ENCODE measurements around the gene APPL2. TPM values are rescaled to one million over a fixed set of nuclear protein-coding genes. Genes with fewer than 3 reads are reported as not detected.
"Not testable (repeated sequence)": the region's sequence is repeated elsewhere in the genome, so short reads cannot be mapped to it uniquely, and the experiment has no call there.

The APPL2 gene
- total RNA-seq, 4 donors from 2014 or later, result 30.9 to 52.3 (median 35.2) TPM

DNA sequence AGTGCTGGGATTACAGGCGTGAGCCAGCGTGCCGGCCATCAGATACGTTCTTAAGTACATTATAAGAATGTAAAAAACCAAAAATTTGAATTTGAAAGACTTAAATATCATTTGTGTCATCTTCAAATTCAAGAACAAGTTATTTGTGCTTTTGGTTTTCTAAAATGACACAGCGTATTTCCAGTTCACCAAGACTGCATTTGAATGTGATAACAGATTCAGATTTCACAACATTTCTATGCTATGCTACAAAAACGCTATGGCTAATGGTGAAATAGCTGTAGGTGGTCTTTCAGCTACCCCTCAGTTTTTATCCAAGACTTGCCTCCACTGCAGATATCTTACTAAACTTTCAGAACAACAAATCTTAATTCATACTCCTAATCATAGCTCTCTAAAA, 46.7 kb downstream of the APPL2 start:
- WGBS, 2 donors, result 74 to 78% methylated on average over 6 of the region's 6 CpGs
- no peak overlapping the region for H3K4me3 ChIP-seq

GRCh38 chr12:105183976-105184375, 52.0 kb downstream of the APPL2 start:
- intact Hi-C loops (cut with DNase I); H3K4me3 ChIP-seq; H3K9me3 ChIP-seq; H3K27me3 ChIP-seq; DNase-seq: not testable (repeated sequence)
- WGBS, 2 donors, result 47 to 65% methylated on average over 5 of the region's 5 CpGs
- peaks cover 13 to 65% (median 22%) of the 10 kb centered on the region in 3 donors for H3K36me3 ChIP-seq
- H3K4me1 ChIP-seq, result peaks cover 0 to 11% (median 0%) of the 10 kb centered on the region in 3 donors
- H3K27ac ChIP-seq, result peak overlapping the region in 1 of 4 donors; percentile 13

More for the DNA sequence above, 46.7 kb downstream of the APPL2 start:
- Histone ChIP-seq H3K27me3 (no peaks in the 10 kb centered on the region), H3K27ac (no peak overlapping the region), H3K36me3 (peaks cover 19 to 100% (median 28%) of the 10 kb centered on the region in 3 donors), H3K9me3 (no peaks in the 10 kb centered on the region), H3K4me1 (peaks cover 0 to 6% (median 0%) of the 10 kb centered on the region in 3 donors)
- TF ChIP-seq POLR2A (IDR thresholded peaks at IDR 0.05), result no peak
- TF ChIP-seq, protein P1, sequence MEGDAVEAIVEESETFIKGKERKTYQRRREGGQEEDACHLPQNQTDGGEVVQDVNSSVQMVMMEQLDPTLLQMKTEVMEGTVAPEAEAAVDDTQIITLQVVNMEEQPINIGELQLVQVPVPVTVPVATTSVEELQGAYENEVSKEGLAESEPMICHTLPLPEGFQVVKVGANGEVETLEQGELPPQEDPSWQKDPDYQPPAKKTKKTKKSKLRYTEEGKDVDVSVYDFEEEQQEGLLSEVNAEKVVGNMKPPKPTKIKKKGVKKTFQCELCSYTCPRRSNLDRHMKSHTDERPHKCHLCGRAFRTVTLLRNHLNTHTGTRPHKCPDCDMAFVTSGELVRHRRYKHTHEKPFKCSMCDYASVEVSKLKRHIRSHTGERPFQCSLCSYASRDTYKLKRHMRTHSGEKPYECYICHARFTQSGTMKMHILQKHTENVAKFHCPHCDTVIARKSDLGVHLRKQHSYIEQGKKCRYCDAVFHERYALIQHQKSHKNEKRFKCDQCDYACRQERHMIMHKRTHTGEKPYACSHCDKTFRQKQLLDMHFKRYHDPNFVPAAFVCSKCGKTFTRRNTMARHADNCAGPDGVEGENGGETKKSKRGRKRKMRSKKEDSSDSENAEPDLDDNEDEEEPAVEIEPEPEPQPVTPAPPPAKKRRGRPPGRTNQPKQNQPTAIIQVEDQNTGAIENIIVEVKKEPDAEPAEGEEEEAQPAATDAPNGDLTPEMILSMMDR (IDR thresholded peaks at IDR 0.05), result no peak
- intact Hi-C loops (cut with DNase I), result no loop called here
- DNase-seq, result no peak

- H3K27ac ChIP-seq; H3K9me3 ChIP-seq; intact Hi-C loops (cut with DNase I); DNase-seq; H3K27me3 ChIP-seq; H3K4me3 ChIP-seq: not testable (repeated sequence)
- Histone ChIP-seq H3K4me1 (peaks cover 0 to 11% (median 0%) of the 10 kb centered on the region in 3 donors), H3K36me3 (peaks cover 13 to 63% (median 18%) of the 10 kb centered on the region in 3 donors)
- 85 to 88% methylated on average over 4 of the region's 4 CpGs for WGBS, 2 donors
These were observed 52.6 kb downstream of the APPL2 start for GRCh38 chr12:105183406-105183805.

DNA sequence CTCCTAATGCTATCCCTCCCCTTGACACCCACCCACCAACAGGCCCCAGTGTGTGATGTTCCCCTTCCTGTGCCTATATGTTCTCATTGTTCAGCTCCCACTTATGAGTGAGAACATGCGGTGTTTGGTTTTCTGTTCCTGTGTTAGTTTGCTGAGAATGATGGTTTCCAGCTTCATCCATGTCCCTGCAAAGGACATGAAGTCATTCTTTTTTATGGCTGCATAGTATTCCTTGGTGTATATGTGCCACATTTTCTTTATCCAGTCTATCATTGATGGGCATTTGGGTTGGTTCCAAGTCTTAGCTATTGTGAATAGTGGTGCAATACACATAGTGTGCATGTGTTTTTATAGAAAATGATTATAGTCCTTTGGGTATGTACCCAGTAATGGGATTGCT, 56.9 kb downstream of the APPL2 start:
- DNase-seq; H3K4me3 ChIP-seq; H3K4me1 ChIP-seq; intact Hi-C loops (cut with DNase I); H3K27ac ChIP-seq; H3K27me3 ChIP-seq; H3K9me3 ChIP-seq: not testable (repeated sequence)
- H3K36me3 ChIP-seq, result peaks cover 0 to 63% (median 0%) of the 10 kb centered on the region in 3 donors
- 100% methylated on average over 1 of the region's 1 CpG for WGBS, 2 donors

GRCh38 chr12:105177208-105177607, 58.8 kb downstream of the APPL2 start:
- peaks cover 0 to 69% (median 0%) of the 10 kb centered on the region in 3 donors for H3K36me3 ChIP-seq
- WGBS, 2 donors, result 92 to 93% methylated on average over 4 of the region's 4 CpGs
- H3K4me3 ChIP-seq, result no peak overlapping the region
- intact Hi-C loops (cut with DNase I), result no loop called here
- DNase-seq, result no peak
- H3K27ac ChIP-seq, result no peak overlapping the region
- H3K9me3 ChIP-seq, result peaks cover 0 to 5% (median 0%) of the 10 kb centered on the region in 3 donors
- TF ChIP-seq POLR2A (IDR thresholded peaks at IDR 0.05), result no peak
- TF ChIP-seq, protein P1 (IDR thresholded peaks at IDR 0.05), result no peak
- no peaks in the 10 kb centered on the region for H3K4me1 ChIP-seq
- H3K27me3 ChIP-seq, result no peaks in the 10 kb centered on the region

GRCh38 chr12:105175397-105175990, 60.5 kb downstream of the APPL2 start:
- Histone ChIP-seq H3K4me1 (no peaks in the 10 kb centered on the region), H3K4me3 (no peak overlapping the region), H3K27me3 (no peaks in the 10 kb centered on the region), H3K9me3 (peaks cover 0 to 5% (median 0%) of the 10 kb centered on the region in 3 donors), H3K27ac (no peak overlapping the region), H3K36me3 (peaks cover 0 to 84% (median 0%) of the 10 kb centered on the region in 3 donors)
- no peak for DNase-seq
- intact Hi-C loops (cut with DNase I), result no loop called here
- TF ChIP-seq POLR2A (IDR thresholded peaks at IDR 0.05), result no peak
- TF ChIP-seq, protein P1 (IDR thresholded peaks at IDR 0.05), result no peak
- WGBS, 2 donors, result 82 to 86% methylated on average over 2 of the region's 2 CpGs

All from esophagus squamous epithelium (tissue), 5 donors.